ENCODE results near the gene HELZ2. TPM values are rescaled to one million over a fixed set of nuclear protein-coding genes. Genes with fewer than 3 reads are reported as not detected.

HELZ2 gene
- total and polyA plus RNA-seq, 2 experiments from 2014 or later = 5.2 to 48.9 TPM

GRCh38 chr20:63617876-63618265 is 43.8 kb upstream of the HELZ2 start:
- H3K27ac ChIP-seq (ENCODE audit: low read depth) = no peak overlapping the region
- TF ChIP-seq EZH2 (IDR thresholded peaks at IDR 0.05; ENCODE audit: low read depth, unreplicated experiment) (no peak), REST (IDR thresholded peaks at IDR 0.05; ENCODE audit: unreplicated experiment) (no peak), STAT1 (IDR thresholded peaks at IDR 0.05; ENCODE audit: unreplicated experiment) (no peak), ETS1 (IDR thresholded peaks at IDR 0.05) (no peak), CTCF (conservative IDR thresholded peaks at IDR 0.05; ENCODE audit: low read depth in 2 of 2) (no peak), CREB1 (CRISPR knock-in tag; IDR thresholded peaks at IDR 0.05; ENCODE audit: low read depth) (no peak), NANOG (IDR thresholded peaks at IDR 0.05; ENCODE audit: borderline replicate concordance) (no peak), ZNF331 (CRISPR knock-in tag; IDR thresholded peaks at IDR 0.05; ENCODE audit: low read depth) (no peak)
- H2AFZ ChIP-seq = no peak overlapping the region
- no peak overlapping the region for H3K4me3 ChIP-seq
- no peaks in the 10 kb centered on the region; the same call in 1 of the 2 replicates for H3K36me3 ChIP-seq (ENCODE audit: insufficient read depth)
- no peak overlapping the region for H3K4me2 ChIP-seq
- no peaks in the 10 kb centered on the region for H3K27me3 ChIP-seq (ENCODE audit: insufficient read depth)
- Mint-ChIP-seq H3K27me3 (ENCODE audit: insufficient read depth, low read depth, poor library complexity) (peaks cover 10% of the 10 kb centered on the region), H3K4me1 (peaks cover 9% of the 10 kb centered on the region), H3K9me3 (peaks cover 16% of the 10 kb centered on the region), H3K4me3 (no peak overlapping the region), H3K27ac (no peak overlapping the region), H3K36me3 (ENCODE audit: low read depth) (peaks cover 59% of the 10 kb centered on the region)
- no peaks in the 10 kb centered on the region; the same call in 1 of the 2 replicates for H4K20me1 ChIP-seq (replicated peaks; ENCODE audit: insufficient read depth)
- H3F3A ChIP-seq (replicated peaks; ENCODE audit: low read depth) = no peaks in the 10 kb centered on the region
- ATAC-seq (no peak), DNase-seq (ENCODE audit: low spot score) (no peak)
- H3K9me2 ChIP-seq (ENCODE audit: insufficient read depth) = no peaks in the 10 kb centered on the region
- no peaks in the 10 kb centered on the region for H3K4me1 ChIP-seq (ENCODE audit: insufficient read depth)
- peaks cover 48% of the 10 kb centered on the region for H3K79me2 ChIP-seq (replicated peaks; ENCODE audit: insufficient read depth)
